HG02885 (cell line): ENCODE data around the gene GNB1L.

Experiments
- ATAC-seq: cut with Tn5 transposase; IDR thresholded peaks from one replicate; pipeline ENCODE4 v1.9.1; 2021; ENCODE audit warnings: mild to moderate bottlenecking; ENCODE audit not compliant: unreplicated experiment, poor library complexity

The GNB1L gene

DNA sequence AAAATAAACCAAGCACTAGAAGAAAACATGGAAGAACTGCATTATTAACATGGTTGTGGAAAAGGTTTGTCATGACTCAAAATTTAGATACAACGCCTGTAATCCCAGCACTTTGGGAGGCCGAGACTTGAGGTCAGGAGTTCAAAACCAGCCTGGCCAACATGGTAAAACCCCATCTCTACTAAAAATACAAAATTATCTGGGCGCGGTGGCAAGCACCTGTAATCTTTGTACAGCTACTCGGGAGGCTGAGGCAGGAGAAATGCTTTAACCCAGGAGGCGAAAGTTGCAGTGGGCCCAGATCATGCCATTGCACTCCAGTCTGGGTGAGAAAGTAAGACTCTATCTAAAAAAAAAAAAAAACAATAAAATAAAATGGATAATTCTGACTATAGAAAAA lies 23.7 kb downstream of the GNB1L start:
- ATAC-seq = no peak

DNA sequence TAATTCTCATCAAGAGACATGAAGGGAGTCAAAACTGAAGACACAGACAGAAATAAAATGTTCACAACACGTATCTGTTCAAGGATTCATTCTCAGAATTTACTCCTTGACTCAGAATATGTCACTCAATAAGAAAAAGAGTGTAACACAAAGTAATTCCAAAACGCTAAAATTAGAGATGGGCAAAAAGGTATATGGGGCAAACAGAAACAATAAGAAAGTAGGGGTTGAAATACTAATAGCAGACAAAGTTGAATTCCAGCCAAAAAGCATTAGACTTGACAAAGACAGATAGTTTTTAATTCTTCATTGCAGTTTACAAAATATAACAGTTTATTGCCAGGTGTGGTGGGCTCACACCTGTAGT lies 26.7 kb downstream of the GNB1L start:
- no peak for ATAC-seq

DNA sequence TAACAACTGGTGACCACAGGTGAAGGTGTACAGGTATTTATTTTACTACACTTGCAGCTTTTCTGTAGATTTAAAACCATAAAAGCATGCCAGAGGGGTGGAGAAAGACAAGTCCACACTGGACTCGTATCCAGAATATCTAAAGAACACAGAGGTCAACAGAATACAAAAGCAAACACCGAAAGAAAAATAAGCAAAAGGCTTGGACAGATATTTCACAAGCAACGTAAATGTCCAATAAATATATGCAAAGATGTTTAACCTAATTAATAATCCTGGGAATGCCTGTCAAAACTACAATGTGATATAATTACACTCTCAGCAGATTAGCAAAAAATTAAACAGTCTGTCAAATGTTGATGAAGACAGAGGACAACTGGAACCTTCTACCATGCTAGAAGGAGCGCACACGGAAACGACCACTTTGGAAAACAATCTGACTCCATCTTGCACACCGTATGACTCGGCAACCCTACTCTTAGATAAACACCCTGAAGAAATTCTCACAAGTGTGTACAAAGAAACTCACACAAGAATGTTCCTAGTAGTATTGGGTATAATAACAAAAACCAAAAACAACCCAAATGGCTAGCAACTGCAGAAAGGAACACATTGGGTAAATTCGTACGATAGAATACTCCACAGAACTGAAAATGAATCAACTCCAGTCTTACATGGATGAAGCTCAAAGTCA lies 27.2 kb downstream of the GNB1L start:
- no peak for ATAC-seq

DNA sequence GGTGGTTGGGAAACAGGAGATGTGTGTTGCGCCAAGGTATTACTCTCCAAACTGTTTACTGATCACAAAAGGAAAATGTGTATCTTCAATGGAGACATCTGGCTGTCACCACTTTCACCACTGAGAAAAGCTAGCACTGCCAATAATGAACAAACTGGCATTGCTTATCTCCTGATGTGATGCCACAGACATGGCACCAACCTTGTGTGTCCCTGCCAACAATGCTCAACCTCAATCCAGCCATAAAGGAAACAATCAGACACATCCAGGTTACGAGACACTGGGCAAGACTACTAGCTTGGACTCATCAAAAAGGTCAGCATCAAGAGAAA lies 28.1 kb downstream of the GNB1L start:
- ATAC-seq = no peak

DNA sequence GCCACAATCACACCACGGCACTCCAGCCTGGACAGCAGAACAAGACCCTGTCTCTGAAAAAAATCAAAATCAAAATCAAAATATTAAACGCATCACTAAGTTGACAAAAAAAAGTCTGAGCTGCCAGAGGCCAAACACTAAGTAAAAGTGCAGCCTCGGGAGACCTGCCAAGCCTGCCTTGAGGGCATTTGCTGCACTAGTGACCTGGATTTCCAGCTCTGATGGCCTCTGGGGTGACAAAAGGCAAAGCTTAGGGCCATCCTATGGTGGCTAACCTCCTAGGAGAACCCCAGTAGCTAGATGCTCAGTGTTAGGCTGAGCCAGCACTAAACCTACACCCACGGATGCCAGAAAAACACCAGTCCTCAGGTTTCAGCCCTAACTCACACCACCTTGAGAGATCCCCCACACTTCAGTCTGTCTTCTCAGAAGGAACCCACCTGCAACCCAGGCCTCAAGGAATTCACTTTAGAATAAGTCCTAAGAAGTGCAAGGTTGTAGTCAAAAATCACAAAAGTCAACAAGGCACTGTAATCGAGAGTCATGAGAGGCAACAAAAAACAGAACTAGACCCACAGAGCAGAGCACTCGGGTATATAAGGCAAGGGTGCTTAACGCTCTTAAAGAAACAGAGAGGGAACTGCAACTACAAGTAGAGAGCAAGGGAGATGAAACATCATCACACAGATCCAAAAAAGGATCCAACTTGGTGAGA lies 28.6 kb downstream of the GNB1L start:
- no peak for ATAC-seq

DNA sequence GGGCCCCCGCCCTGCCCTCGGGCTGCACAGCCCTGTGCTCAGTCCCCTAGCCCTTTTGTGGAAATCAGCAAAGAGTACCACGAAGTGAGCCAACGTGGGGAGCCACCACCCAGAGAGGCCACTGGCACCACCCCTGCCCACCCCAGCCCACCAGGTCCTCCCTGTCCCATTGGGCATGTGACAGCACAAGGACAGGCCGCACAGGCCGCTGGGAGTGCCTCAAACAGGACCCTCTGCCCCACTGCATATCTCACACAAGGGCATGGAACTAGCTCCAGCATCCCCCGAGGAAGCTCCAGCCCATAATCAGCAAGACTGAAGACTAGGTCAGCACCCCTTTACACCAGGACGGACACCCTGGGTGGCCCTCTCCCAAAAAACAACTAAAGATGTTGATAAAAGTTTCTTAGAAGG lies 29.7 kb downstream of the GNB1L start:
- ATAC-seq = no peak

DNA sequence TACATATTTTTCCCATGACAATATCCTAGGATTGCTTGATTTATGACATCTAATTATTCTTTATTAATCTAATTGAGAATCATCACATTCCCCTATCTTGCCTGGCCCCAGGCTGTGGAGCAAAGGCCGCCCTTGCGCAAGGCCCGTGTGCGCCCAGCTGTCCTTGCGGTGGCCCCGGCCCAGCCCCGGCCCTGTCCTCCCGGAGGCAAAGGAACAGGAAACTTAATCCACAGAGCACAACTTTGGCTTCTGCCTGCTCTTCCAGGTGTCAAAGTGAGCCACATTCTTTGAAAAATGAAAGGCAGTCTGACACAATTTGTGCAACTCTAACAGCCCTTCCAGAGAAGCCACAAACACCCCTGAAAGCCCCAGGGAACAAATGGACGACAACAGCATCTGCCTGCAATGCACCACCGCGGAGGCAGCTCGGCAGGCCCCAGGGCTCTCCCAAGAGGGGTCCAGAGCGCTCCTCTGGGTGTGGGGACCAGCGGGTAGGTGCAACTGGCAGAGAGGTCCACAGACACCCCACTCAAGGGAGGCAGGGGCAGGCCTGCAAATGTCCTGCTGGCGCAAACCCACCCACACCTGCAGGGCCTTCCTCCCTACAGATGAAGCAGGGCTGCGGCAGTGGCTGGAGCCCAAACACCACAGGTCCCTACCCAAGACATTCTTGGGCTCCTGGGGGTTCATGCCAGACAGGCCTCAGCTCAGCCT lies 30.3 kb downstream of the GNB1L start:
- no peak for ATAC-seq

DNA sequence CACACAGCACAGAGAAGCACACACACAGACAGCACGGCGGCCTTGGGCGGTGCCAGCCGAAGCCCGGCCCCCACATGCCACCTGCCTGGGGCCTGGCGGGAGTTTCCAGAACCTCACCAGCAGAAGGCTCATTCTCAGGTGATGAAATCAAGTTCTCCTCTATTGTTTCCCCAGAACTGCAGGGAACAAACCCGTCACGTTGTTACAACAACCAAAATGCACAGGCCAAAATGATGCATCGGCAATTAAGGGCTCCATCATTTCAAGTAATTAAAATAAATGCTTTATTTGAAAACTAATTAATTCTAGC lies 30.8 kb downstream of the GNB1L start:
- no peak for ATAC-seq

DNA sequence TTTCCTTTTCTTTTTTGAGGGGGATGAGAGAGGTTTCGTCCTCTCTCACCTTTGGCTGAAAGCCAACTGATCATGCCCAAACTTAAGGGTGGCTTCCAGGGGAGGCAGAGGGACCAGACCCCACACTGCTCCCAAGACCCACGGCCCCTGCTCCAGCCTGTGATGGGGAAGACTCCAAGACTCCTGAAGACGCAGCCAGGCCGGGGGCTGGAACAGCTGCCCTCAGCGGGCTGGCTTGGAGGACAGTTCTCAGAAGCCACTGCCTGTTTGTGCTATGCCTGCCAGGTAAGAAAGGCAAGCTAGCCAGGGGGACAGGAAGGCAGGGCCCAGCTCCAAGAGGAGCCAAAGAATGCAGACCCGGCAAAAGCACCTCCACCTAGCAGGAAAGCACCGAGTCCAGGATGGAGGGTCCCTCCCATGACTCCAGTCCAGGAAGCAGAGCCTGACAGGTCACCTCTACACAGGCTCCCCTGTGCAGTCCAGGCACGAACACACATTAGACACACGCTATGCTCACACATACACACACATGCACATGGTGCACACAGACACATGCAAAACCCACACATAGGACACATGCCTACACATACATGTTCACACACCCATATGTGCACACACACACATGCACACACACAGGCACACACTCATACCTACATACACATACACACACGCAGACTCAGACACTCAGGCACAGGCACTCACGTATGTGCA lies 31.3 kb downstream of the GNB1L start:
- no peak for ATAC-seq

DNA sequence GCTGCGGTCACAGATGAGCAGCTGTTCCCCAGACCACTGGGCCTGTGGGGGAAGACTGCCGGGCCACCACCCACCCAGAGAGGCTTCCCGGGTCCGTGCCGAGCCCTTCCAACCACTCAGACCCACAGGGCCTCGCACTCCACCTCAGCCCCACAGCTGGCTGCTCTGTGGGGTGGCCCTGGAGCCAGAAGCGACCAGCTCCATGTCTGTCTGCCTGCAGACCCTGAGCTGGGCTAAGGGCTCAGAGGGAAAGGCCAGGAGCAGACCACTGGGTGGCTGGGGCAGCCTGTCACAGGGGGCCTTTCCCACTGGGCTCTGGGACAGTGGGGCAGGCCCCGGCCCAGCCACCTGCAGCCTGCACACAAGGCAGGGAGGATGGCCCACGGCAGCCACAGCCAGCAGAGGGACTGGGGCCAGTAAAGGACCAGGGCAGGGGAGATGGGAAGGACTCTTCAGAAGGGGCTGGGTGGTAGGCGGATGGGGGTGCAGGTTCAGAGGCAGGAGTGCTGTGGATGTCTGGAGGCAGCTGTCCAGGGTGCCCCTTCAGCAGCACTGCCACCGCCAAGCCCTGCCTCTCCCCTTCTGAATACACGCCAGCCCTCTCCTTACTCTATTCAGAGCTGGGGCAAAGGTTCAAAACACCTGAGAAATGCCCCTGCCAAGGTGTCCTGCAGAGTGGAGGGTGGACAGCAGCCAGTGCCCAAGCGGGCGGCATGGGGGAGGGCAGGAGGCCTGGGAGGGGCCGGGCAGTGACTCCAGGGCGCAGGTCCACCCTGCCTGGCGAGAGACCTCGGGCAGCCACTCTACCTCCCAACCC lies 32.2 kb downstream of the GNB1L start:
- no peak for ATAC-seq

DNA sequence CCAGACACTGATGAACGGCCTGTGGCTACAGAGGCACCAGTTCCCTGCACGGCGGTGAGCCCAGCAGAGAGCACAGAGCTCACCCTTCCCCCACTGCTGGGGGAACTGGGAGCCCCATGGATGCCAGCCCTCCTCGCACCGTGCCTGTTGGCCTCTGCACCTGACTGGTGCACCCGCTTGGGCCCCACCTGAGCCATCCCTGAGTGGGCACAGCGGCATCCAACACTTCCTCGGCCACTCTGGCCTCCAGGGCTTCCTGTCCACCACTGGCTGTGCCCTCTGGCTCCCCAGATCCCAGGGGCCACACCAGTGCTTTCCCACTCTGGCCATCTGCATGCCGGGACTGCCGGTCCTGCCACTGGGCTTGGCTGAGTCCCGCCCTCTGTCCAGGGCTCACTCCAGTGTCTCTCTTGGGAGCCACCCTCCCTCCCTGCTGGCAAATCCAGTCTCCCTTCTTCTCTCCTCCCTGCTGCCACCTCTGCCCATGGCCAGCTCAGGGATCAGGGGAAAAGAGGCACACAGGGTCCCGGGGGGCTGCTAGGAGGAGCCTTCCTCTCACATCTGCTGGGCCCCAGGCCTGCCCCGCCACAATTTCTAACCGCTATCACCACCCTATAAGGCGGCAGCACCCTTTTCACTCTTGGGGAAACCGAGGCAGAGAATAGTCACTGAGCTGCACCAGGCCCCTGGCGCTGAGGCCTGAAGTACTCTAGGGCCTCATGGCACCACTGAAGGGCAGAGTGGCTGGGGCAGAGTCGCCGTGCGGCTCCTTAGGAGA lies 33.0 kb downstream of the GNB1L start:
- ATAC-seq = no peak

DNA sequence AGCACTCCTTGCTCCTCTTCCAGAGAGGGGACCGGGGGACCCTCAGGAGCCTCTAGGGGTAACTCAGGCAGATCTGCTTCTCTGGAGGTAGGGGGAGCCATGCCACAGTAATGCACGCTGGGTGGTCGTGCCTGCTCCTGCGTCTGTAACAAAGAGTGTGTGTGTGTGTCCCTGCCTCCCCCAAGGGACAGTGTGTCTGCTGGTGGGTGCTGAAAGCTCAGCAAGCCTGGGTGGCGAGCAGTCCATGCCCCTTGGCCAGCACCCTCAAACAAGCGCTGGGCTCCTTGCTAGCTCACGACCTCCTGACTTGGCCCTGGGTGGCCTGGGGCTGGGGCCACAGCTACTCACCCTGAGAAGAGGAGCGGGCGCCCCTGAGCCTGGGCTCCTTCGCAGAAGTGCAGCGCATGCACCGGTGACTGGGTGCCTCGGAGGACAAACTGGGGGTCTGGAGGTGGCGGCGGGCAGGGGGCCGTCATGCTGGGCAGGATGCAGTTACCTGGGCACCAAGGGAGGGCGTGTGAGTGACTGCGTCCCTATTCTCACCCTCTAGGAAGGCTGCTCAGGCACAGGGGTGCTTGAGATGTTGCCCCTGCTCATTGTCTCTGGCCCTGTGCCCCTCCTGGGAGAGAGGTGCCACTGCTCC lies 33.7 kb downstream of the GNB1L start:
- no peak for ATAC-seq

DNA sequence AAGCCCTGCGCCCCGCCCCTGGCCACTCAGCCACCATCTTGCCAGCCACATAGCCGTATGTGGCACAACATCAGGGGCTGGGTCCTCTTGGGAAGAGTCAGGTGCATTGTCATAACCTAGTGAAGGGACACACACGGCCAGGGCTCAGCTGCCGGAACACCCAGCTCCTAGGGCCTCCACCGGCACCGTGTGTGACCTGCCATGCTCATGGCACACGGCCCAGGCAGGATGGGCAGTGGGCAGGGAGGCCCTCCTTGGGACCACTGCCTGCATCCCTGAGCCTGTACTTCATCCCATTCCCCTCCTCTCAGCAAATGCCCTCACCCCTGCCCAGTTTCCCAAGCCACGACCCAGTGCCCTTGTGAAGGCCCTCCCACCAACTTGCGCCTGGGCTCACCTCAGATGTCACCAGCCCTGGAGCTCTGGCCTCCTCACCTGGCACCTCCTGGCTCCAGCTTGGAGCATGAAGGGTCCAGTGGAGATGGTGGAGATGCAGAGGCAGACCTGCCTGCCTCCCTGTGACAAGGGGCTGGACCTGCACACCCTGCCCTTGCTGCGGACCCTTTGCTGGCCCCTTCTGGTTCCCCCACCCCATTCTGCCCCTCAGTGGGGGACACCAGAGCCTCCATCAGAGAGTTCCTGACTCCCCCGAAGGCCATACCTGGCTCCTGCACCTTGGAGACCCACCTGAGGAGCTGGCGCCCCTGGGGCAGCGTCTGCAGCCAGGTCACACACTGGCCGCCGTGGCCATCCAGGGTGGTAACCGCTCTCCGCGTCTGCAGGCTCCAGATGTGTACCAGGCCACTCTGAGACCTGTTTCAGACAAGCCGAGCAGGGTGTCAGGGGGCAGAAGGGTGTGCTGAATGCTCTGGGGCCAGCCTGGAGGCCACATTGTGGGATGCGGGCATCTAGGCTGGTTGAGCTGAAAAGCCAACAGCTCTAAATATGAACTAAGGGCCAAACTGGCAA lies 34.5 kb downstream of the GNB1L start:
- ATAC-seq = no peak

DNA sequence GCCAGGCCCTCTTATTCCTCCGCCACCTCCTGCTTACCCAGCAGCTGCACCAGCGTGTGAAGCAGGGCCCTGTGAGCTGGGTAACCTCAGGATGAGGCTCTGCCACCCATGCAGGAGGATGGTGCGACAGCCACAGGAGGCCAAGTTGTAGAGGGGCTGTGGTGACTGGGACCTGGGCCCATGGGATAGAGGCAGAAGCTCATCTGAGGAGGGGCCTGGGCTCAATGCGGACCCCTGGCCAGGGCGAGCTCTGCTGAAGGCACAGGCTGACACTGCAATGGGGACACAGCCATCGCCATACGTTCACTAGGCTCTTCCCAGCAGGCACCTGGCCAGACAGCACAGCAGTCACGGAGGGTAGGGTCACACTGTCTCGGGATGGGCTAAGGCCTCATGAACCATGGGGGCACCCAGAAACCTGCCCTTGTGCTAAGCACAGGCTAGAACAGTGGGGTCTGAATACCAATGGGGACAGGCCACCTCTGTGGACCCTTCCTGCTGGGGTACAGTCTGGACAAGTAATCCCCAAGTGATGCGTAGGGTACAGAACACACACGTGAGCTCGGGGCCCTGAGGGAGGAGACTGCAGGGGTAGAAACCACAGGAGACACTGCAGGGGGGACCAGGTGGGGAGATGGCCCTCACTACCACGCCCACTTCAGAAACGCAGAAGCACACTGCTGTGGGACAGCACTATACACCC lies 35.3 kb downstream of the GNB1L start:
- ATAC-seq = no peak

DNA sequence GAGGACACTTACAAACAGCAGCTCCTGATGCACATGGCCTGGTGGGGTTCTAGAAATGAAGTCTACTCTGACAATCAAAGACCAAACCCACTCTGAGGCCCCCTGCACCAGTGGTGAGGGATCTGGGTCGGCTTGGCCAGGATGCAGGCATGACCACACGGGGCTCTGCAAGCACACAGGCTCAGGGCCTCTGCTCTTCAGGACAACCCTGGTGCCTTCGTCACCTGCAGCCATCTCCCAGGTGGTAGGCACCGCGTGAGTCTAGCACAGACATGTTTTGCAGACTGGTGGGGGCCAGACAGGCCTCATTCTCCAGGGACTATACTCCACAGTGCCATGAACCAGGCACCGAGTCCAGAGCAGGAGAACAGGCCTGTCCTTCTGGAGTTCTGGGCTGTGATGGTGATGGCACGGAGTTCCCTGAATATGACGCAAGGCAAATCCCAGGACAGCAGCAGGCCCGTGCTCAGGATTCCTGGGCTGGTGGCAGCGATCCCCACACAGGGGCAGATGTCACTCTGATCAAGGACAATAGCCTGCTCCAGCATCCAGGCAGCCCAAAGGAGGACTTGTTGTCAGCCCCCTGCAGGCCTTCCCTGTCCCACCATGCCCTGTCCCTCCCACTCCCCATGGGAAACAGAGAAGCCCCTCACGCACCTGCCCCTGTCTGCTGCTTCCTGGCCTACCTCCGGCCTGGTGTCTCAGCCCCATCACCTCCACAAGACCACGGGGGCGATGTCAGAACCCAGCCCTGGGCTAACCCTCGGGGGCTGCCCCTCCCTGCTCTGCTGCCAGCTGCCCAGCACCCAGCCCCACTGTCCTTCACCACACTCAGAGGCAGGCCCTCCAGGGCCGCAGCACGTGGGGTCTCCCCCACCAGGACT lies 36.1 kb downstream of the GNB1L start:
- no peak for ATAC-seq

DNA sequence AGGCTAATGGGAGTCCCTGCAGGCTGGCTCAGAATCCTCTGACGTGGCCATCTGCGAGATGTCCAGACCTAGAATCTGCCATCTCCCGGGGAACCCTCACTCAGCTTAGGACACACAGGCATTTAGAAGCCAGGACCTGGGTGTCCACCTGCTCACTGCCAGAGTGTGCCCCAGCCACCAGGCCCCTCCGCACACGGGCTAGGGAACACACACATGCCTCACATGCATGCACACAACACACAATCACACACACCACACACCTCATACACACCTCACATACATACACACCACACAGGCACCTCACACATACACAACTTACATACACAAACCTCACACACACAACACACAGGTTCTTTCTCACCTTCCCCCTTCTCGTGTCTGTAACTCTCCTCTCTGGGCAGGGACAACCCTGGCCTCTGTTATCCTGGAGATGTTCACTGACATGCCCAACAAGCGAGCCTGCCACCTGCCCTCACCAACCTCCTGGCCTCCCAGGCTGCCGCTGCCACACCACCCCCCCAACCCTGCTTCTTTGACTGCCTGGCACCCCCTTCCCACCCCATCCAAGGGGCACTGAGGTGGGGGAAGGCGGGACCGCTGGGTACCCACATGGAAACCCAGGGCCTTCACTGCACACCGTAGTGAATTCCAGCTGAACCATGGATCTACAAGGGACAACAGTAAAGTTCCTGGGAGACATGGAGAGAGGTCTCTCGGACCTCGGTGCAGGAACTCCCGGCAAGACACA lies 38.1 kb downstream of the GNB1L start:
- ATAC-seq = no peak
